HFFc6 (cell line): ENCODE measurements around the gene LRP4. TPM values are rescaled to one million over a fixed set of nuclear protein-coding genes. Genes with fewer than 3 reads are reported as not detected.

ENCODE experiments used
- DNase-seq: peaks from one replicate; pipeline ENCODE4 v3.0.0-alpha.2; 2018
- H3K27ac Mint-ChIP-seq: 2 replicates; pipeline ENCODE4 v1.8.0; 2020; ENCODE audit warnings: mild to moderate bottlenecking, mixed read lengths
- H3K27me3 Mint-ChIP-seq: 2 replicates; pipeline ENCODE4 v1.8.0; 2021; ENCODE audit warnings: mild to moderate bottlenecking, moderate library complexity, mixed read lengths; ENCODE audit not compliant: insufficient read depth
- H3K36me3 Mint-ChIP-seq: 2 replicates; pipeline ENCODE4 v1.8.0; 2021; ENCODE audit warnings: low read depth, mixed read lengths
- H3K4me1 Mint-ChIP-seq: 2 replicates; pipeline ENCODE4 v1.8.0; 2020; ENCODE audit warnings: low read depth, mixed read lengths
- H3K4me3 Mint-ChIP-seq: 2 replicates; pipeline ENCODE4 v1.8.0; 2020; ENCODE audit warnings: mild to moderate bottlenecking, moderate library complexity, mixed read lengths
- H3K9me3 Mint-ChIP-seq: 2 replicates; pipeline ENCODE4 v1.8.0; 2020; ENCODE audit warnings: mild to moderate bottlenecking, mixed read lengths
- CTCF ChIP-seq: fragments of 200-600 bp; sonication (generic); IDR thresholded peaks from 2 replicates; pipeline ENCODE4 v1.5.0; 2021; ENCODE audit warnings: antibody characterized with exemption, mild to moderate bottlenecking
- total RNA-seq, 6 experiments: library from RNA; stranded (reverse); fragmentation: NEBNext Ultra II Directional; extraction: Animal tissue kit (Norgen Biotek cat#: 25700); gene quantifications; 2 replicates in 1 of 6; 3 replicates in 5 of 6; pipeline ENCODE4 v1.2.3, GENCODE V29; 2021

The LRP4 gene
- total RNA-seq, 6 experiments from 2014 or later: 1.4 to 2.1 (median 1.8) TPM

GRCh38 chr11:46856605-46857343 is 61.6 kb downstream of the LRP4 start:
- Mint-ChIP-seq H3K4me3 (no peak overlapping the region), H3K4me1 (no peaks in the 10 kb centered on the region), H3K9me3 (no peaks in the 10 kb centered on the region), H3K27me3 (peaks cover 3% of the 10 kb centered on the region; the same call in 1 of the 2 replicates), H3K27ac (no peak overlapping the region), H3K36me3 (no peaks in the 10 kb centered on the region)
- no peak for TF ChIP-seq CTCF
- DNase-seq: no peak

- H3K4me3 Mint-ChIP-seq: no peak overlapping the region
- H3K9me3 Mint-ChIP-seq: no peaks in the 10 kb centered on the region
- no peak overlapping the region for H3K27ac Mint-ChIP-seq
- DNase-seq: no peak
- H3K36me3 Mint-ChIP-seq: no peaks in the 10 kb centered on the region
- no peaks in the 10 kb centered on the region for H3K4me1 Mint-ChIP-seq
- H3K27me3 Mint-ChIP-seq: peaks cover 3% of the 10 kb centered on the region; the same call in 1 of the 2 replicates
- no peak for TF ChIP-seq CTCF
Measured at GRCh38 chr11:46855863-46856262, 62.5 kb downstream of the LRP4 start.

GRCh38 chr11:46855167-46855566 is 63.2 kb downstream of the LRP4 start:
- TF ChIP-seq CTCF: no peak
- no peaks in the 10 kb centered on the region for H3K4me1 Mint-ChIP-seq
- no peaks in the 10 kb centered on the region for H3K9me3 Mint-ChIP-seq
- no peak for DNase-seq
- no peak overlapping the region for H3K27ac Mint-ChIP-seq
- H3K36me3 Mint-ChIP-seq: no peaks in the 10 kb centered on the region
- H3K27me3 Mint-ChIP-seq: peaks cover 3% of the 10 kb centered on the region; the same call in 1 of the 2 replicates
- H3K4me3 Mint-ChIP-seq: no peak overlapping the region

GRCh38 chr11:46850829-46851380 is 67.4 kb downstream of the LRP4 start:
- no peak overlapping the region for H3K27ac Mint-ChIP-seq
- 0 out of 2 replicates have a peak, but pooled peaks cover 2% of the 10 kb centered on the region for H3K27me3 Mint-ChIP-seq
- no peak for DNase-seq
- peaks cover 9% of the 10 kb centered on the region for H3K4me1 Mint-ChIP-seq
- no peak for TF ChIP-seq CTCF
- no peak overlapping the region for H3K4me3 Mint-ChIP-seq
- no peaks in the 10 kb centered on the region for H3K36me3 Mint-ChIP-seq
- H3K9me3 Mint-ChIP-seq: no peaks in the 10 kb centered on the region

GRCh38 chr11:46849631-46850030 is 68.7 kb downstream of the LRP4 start:
- H3K9me3 Mint-ChIP-seq: no peaks in the 10 kb centered on the region
- H3K36me3 Mint-ChIP-seq: peaks cover 6% of the 10 kb centered on the region; the same call in 1 of the 2 replicates

More at GRCh38 chr11:46849631-46850030, 68.7 kb downstream of the LRP4 start:
- Mint-ChIP-seq H3K27me3 (0 out of 2 replicates have a peak, but pooled peaks cover 2% of the 10 kb centered on the region), H3K27ac (no peak overlapping the region), H3K4me3 (no peak overlapping the region), H3K4me1 (peaks cover 14% of the 10 kb centered on the region)
- no peak for DNase-seq
- TF ChIP-seq CTCF: no peak
